Measurements from ENCODE around the gene PDE4C.

GRCh38 chr19:18190278-18190677 lies 36.0 kb downstream of the PDE4C start:
- TF ChIP-seq CTCF (IDR thresholded peaks at IDR 0.05; ENCODE audit: low read depth, low read length), result no peak
- no peak for TF ChIP-seq POLR2A (IDR thresholded peaks at IDR 0.05; ENCODE audit: extremely low read depth, insufficient read length)
- TF ChIP-seq MAX (IDR thresholded peaks at IDR 0.05; ENCODE audit: low read depth, low read length), result no peak
